ENCODE measurements around the gene VPS8. TPM values are rescaled to one million over a fixed set of nuclear protein-coding genes. Genes with fewer than 3 reads are reported as not detected.

VPS8 gene
- total RNA-seq, 1 donor from 2014 or later = 62.9 TPM

DNA sequence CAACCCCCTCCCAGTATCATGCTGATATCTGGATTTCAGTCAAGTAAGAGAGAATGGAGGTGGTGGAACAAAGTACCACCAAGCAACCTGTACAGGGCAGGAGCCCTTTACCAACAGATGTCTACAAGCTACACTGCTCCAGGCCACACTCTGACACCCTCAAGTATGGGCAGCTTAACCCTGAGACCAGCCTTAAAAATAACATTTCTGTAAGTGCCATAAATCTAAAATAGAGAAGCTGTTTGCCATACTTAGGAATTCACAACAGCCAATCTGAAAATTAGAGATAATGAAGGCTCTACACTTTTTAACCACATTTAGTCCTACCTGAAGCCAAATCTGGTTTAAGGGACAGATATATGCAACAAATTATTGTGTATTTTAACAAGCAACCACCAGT is 281.1 kb downstream of the VPS8 start:
- H3K9me3 ChIP-seq = no peaks in the 10 kb centered on the region
- no peak overlapping the region for H3K27ac ChIP-seq
- H3K27me3 ChIP-seq = no peaks in the 10 kb centered on the region
- intact Hi-C loops (cut with DNase I) = no loop called here
- H3K4me1 ChIP-seq = no peaks in the 10 kb centered on the region
- DNase-seq (no peak), ATAC-seq (no peak)
- H3K36me3 ChIP-seq = no peaks in the 10 kb centered on the region
- no peak overlapping the region for H3K4me3 ChIP-seq
- TF ChIP-seq, protein P1, sequence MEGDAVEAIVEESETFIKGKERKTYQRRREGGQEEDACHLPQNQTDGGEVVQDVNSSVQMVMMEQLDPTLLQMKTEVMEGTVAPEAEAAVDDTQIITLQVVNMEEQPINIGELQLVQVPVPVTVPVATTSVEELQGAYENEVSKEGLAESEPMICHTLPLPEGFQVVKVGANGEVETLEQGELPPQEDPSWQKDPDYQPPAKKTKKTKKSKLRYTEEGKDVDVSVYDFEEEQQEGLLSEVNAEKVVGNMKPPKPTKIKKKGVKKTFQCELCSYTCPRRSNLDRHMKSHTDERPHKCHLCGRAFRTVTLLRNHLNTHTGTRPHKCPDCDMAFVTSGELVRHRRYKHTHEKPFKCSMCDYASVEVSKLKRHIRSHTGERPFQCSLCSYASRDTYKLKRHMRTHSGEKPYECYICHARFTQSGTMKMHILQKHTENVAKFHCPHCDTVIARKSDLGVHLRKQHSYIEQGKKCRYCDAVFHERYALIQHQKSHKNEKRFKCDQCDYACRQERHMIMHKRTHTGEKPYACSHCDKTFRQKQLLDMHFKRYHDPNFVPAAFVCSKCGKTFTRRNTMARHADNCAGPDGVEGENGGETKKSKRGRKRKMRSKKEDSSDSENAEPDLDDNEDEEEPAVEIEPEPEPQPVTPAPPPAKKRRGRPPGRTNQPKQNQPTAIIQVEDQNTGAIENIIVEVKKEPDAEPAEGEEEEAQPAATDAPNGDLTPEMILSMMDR (IDR thresholded peaks at IDR 0.05) = no peak

DNA sequence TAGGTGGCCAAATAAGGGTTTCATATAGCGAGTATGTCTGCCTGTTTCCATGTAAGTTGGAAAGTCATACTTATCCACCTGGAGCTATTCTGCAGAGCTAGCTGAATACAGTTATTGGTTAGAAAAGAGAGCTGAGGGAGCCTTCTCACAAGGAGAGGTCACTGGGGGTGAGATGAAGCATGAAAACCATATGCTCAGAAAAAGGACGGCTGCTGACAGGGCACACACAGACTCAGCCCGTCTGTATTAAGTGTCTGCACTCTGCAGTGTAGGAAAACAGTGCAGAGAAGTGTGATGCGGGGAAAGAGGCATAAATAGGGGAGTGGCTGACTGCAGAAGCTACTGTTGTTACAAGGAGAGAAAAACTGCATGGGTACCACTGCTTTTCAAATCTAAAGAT is 282.7 kb downstream of the VPS8 start:
- no peaks in the 10 kb centered on the region for H3K4me1 ChIP-seq
- intact Hi-C loops (cut with DNase I) = no loop called here
- H3K4me3 ChIP-seq = no peak overlapping the region
- no peak overlapping the region for H3K27ac ChIP-seq
- ATAC-seq (no peak), DNase-seq (no peak)
- no peaks in the 10 kb centered on the region for H3K27me3 ChIP-seq
- no peaks in the 10 kb centered on the region for H3K9me3 ChIP-seq
- TF ChIP-seq, protein P1 (IDR thresholded peaks at IDR 0.05) = no peak
- H3K36me3 ChIP-seq = no peaks in the 10 kb centered on the region

Other genes starting within 250 kb of the VPS8 start
- 30.3 TPM for gene MAGEF1, start 100.1 kb upstream of the VPS8 start, total RNA-seq

All from upper lobe of right lung (tissue), 1 donor.